CD14-positive monocyte (primary cell): ENCODE data around the gene ITGB3. TPM values are rescaled to one million over a fixed set of nuclear protein-coding genes. Genes with fewer than 3 reads are reported as not detected.
A peak's percentile ranks its signal among the peaks of the same experiment; 100 is the strongest.

Experiments
- DNase-seq, 3 donors: peaks; one replicate each; pipeline ENCODE4 v3.0.0-alpha.2; 2011 to 2022
- H2AFZ ChIP-seq: 2 replicates; pipeline ENCODE4 v1.6.0; 2012; ENCODE audit warnings: mild to moderate bottlenecking, low read depth, low read length, inconsistent platforms; ENCODE audit not compliant: insufficient read depth, poor library complexity, severe bottlenecking
- H3K27ac ChIP-seq, 2 donors: 1 replicate in 1 of 2; 2 replicates in 1 of 2; pipeline ENCODE4 v1.5.1; 2012 to 2013; ENCODE audit warnings: low read length in 2 of 2, control low read depth in 1 of 2, inconsistent platforms in 1 of 2, low read depth in 1 of 2, mild to moderate bottlenecking in 1 of 2
- H3K27me3 ChIP-seq, 2 donors: one replicate each; pipeline versions ENCODE4 v1.6.0 to v1.6.1; 2011 to 2013; ENCODE audit warnings: low read length in 2 of 2; ENCODE audit not compliant: control insufficient read depth in 2 of 2, insufficient read depth in 2 of 2
- H3K36me3 ChIP-seq, 2 donors: replicated peaks in 1 of 2; 1 replicate in 1 of 2; 2 replicates in 1 of 2; pipeline versions ENCODE4 v1.5.1 to v1.6.1; 2012 to 2013; ENCODE audit warnings: low read length in 2 of 2, control low read depth in 1 of 2, inconsistent platforms in 1 of 2, mild to moderate bottlenecking in 1 of 2; ENCODE audit not compliant: insufficient read depth in 2 of 2, control insufficient read depth in 1 of 2
- H3K4me1 ChIP-seq, 2 donors: 1 replicate in 1 of 2; 2 replicates in 1 of 2; pipeline versions ENCODE4 v1.5.1 to v1.6.1; 2012 to 2013; ENCODE audit warnings: low read length in 2 of 2, control low read depth in 1 of 2, inconsistent platforms in 1 of 2, mild to moderate bottlenecking in 1 of 2, moderate library complexity in 1 of 2; ENCODE audit not compliant: insufficient read depth in 2 of 2, control insufficient read depth in 1 of 2
- H3K4me2 ChIP-seq: replicated peaks from 2 replicates; pipeline ENCODE3; 2012; ENCODE audit warnings: low read length, moderate library complexity, mild to moderate bottlenecking; ENCODE audit not compliant: poor library complexity, severe bottlenecking; ENCODE audit errors: extremely low read depth
- H3K4me3 ChIP-seq, 3 experiments: fragments of 200-600 bp in 1 of 3; sonication (generic) in 1 of 3; replicated peaks in 1 of 3; 1 replicate in 2 of 3; 2 replicates in 1 of 3; pipeline ENCODE4 v1.5.1; 2011 to 2013; ENCODE audit warnings: low read length in 3 of 3, mild to moderate bottlenecking in 3 of 3, control low read depth in 2 of 3, low read depth in 2 of 3, inconsistent platforms in 1 of 3, moderate library complexity in 1 of 3
- H3K79me2 ChIP-seq: 2 replicates; pipeline ENCODE4 v1.6.0; 2012; ENCODE audit warnings: mild to moderate bottlenecking, control low read depth, inconsistent platforms, low read length, moderate library complexity; ENCODE audit not compliant: insufficient read depth
- H3K9ac ChIP-seq: 2 replicates; pipeline ENCODE4 v1.6.0; 2017; ENCODE audit warnings: low read length, mild to moderate bottlenecking; ENCODE audit not compliant: insufficient read depth, poor library complexity, severe bottlenecking
- H3K9me3 ChIP-seq, 2 donors: replicated peaks in 1 of 2; 1 replicate in 1 of 2; 2 replicates in 1 of 2; pipeline versions ENCODE4 v1.5.1 to v1.6.1; 2012 to 2013; ENCODE audit warnings: low read length in 2 of 2, control low read depth in 1 of 2; ENCODE audit not compliant: control insufficient read depth in 1 of 2, insufficient read depth in 1 of 2
- H4K20me1 ChIP-seq: 2 replicates; pipeline ENCODE4 v1.6.0; 2012; ENCODE audit warnings: mild to moderate bottlenecking, low read length, control low read depth, moderate library complexity; ENCODE audit not compliant: insufficient read depth
- H3K27ac Mint-ChIP-seq, 7 donors: one replicate each; pipeline ENCODE4 v1.8.0; 2020; ENCODE audit warnings: mild to moderate bottlenecking in 7 of 7, mixed read lengths in 7 of 7, moderate library complexity in 6 of 7, inconsistent platforms in 2 of 7
- H3K27me3 Mint-ChIP-seq, 3 donors: one replicate each; pipeline ENCODE4 v1.8.0; 2021 to 2022; ENCODE audit warnings: low read depth in 3 of 3, mild to moderate bottlenecking in 3 of 3, mixed read lengths in 3 of 3, moderate library complexity in 3 of 3, inconsistent platforms in 1 of 3
- H3K36me3 Mint-ChIP-seq, 2 donors: one replicate each; pipeline ENCODE4 v1.8.0; 2020; ENCODE audit warnings: mixed read lengths in 2 of 2, inconsistent platforms in 1 of 2, mild to moderate bottlenecking in 1 of 2
- H3K4me1 Mint-ChIP-seq: one replicate; pipeline ENCODE4 v1.8.0; 2020; ENCODE audit warnings: mild to moderate bottlenecking, mixed read lengths
- H3K4me3 Mint-ChIP-seq, 2 donors: one replicate each; pipeline ENCODE4 v1.8.0; 2020; ENCODE audit warnings: mild to moderate bottlenecking in 2 of 2, mixed read lengths in 2 of 2, moderate library complexity in 1 of 2
- H3K9me3 Mint-ChIP-seq, 7 donors: one replicate each; pipeline ENCODE4 v1.8.0; 2020 to 2022; ENCODE audit warnings: mixed read lengths in 7 of 7, mild to moderate bottlenecking in 6 of 7, moderate library complexity in 6 of 7, inconsistent platforms in 2 of 7
- CTCF ChIP-seq: fragments of 200-600 bp; IDR thresholded peaks from one replicate; pipeline ENCODE4 v1.8.0; 2022; ENCODE audit warnings: antibody characterized with exemption, mild to moderate bottlenecking
- WGBS: methylation state at CpG from one replicate; pipeline ENCODE4 v1.1.5; 2013; ENCODE audit warnings: missing lambda C conversion rate; ENCODE audit not compliant: insufficient coverage; 5-methylcytosine and 5-hydroxymethylcytosine counted together
- intact Hi-C, 2 donors: fragments of 100-400 bp; cut with micrococcal nuclease; formaldehyde crosslinking; loops; one replicate each; pipeline versions ENCODE4 v1.15.0 to v1.15.1; 2023
- polyA plus RNA-seq, 3 donors: library from polyadenylated mRNA; depleted of rRNA in 1 of 3; unstranded in 2 of 3; stranded (reverse) in 1 of 3; fragments of 300-500 nt in 2 of 3; fragments of >200 nt in 1 of 3; fragmentation: Illumina TruSeq in 2 of 3; gene quantifications; 1 replicate in 2 of 3; 2 replicates in 1 of 3; pipeline ENCODE4 v1.2.3, GENCODE V29; 2012 to 2021

The ITGB3 gene
- polyA plus RNA-seq, 3 donors: 0.01 to 1.6 (median 1.3) TPM

GRCh38 chr17:47224966-47225365, 28.7 kb upstream of the ITGB3 start:
- intact Hi-C loops: no loop called here
- H4K20me1 ChIP-seq: no peaks in the 10 kb centered on the region
- H2AFZ ChIP-seq: peak overlapping the region; percentile 42
- H3K4me1 ChIP-seq: peaks cover 14 to 22% of the 10 kb centered on the region in 2 donors
- H3K9me3 ChIP-seq: peaks cover 0 to 4% of the 10 kb centered on the region in 2 donors
- WGBS: 100% methylated on average over 1 of the region's 1 CpG
- Mint-ChIP-seq H3K36me3 (no peaks in the 10 kb centered on the region), H3K4me1 (peaks cover 31% of the 10 kb centered on the region), H3K27me3 (peaks cover 10 to 19% (median 17%) of the 10 kb centered on the region in 3 donors), H3K9me3 (peaks cover 0 to 11% (median 3%) of the 10 kb centered on the region in 7 donors), H3K4me3 (no peak overlapping the region), H3K27ac (peak overlapping the region in 5 of 7 donors; percentile 17 to 78 (median 37))
- H3K4me3 ChIP-seq: peak overlapping the region in 1 of 3 experiments; percentile 20
- DNase-seq: no peak
- no peaks in the 10 kb centered on the region for H3K79me2 ChIP-seq
- no peaks in the 10 kb centered on the region for H3K36me3 ChIP-seq
- peak overlapping the region; percentile 33 for H3K4me2 ChIP-seq
- H3K27ac ChIP-seq: peak overlapping the region in 1 of 2 donors; percentile 59
- TF ChIP-seq CTCF: no peak
- H3K27me3 ChIP-seq: peaks cover 4 to 10% of the 10 kb centered on the region in 2 donors
- no peak overlapping the region for H3K9ac ChIP-seq

GRCh38 chr17:47225436-47225858, 28.2 kb upstream of the ITGB3 start:
- H3K27ac Mint-ChIP-seq: peak overlapping the region in 5 of 7 donors; percentile 17 to 78 (median 35)

More at GRCh38 chr17:47225436-47225858, 28.2 kb upstream of the ITGB3 start:
- peaks cover 17 to 26% of the 10 kb centered on the region in 2 donors for H3K4me1 ChIP-seq
- H3K79me2 ChIP-seq: no peaks in the 10 kb centered on the region
- no peak overlapping the region for H3K9ac ChIP-seq
- WGBS: 50% methylated on average over 2 of the region's 3 CpGs
- H3K4me2 ChIP-seq: peak overlapping the region; percentile 33
- no peak for TF ChIP-seq CTCF
- peak overlapping the region in 1 of 2 donors; percentile 59 for H3K27ac ChIP-seq
- H3K36me3 ChIP-seq: no peaks in the 10 kb centered on the region
- Mint-ChIP-seq H3K4me3 (peak overlapping the region in 1 of 2 donors; percentile 17), H3K36me3 (no peaks in the 10 kb centered on the region), H3K27me3 (peaks cover 11 to 18% (median 15%) of the 10 kb centered on the region in 3 donors), H3K9me3 (peaks cover 0 to 11% (median 3%) of the 10 kb centered on the region in 7 donors), H3K4me1 (peaks cover 34% of the 10 kb centered on the region)
- no peaks in the 10 kb centered on the region for H4K20me1 ChIP-seq
- H3K4me3 ChIP-seq: peak overlapping the region in 1 of 3 experiments; percentile 20
- H2AFZ ChIP-seq: peak overlapping the region; percentile 42
- H3K9me3 ChIP-seq: peaks cover 0 to 4% of the 10 kb centered on the region in 2 donors
- intact Hi-C loops: no loop called here
- peaks cover 3 to 8% of the 10 kb centered on the region in 2 donors for H3K27me3 ChIP-seq
- peak; percentile 19 to 59 (median 50) for DNase-seq
